GM10266 (cell line): ENCODE results near the gene SLC39A11.

Experiments
- DNase-seq: peaks from one replicate; pipeline ENCODE4 v3.0.0; 2012; ENCODE audit errors: extremely low spot score
- CTCF ChIP-seq: IDR thresholded peaks from 2 replicates; pipeline ENCODE4 v1.5.1; 2012; ENCODE audit warnings: mild to moderate bottlenecking, low read depth; ENCODE audit not compliant: control insufficient read depth, insufficient read depth; ENCODE audit errors: missing control alignments

The SLC39A11 gene

GRCh38 chr17:73107191-73107590 lies 14.7 kb upstream of the SLC39A11 start:
- no peak for DNase-seq
- TF ChIP-seq CTCF, result no peak

GRCh38 chr17:73105431-73105830 lies 12.9 kb upstream of the SLC39A11 start:
- no peak for DNase-seq
- TF ChIP-seq CTCF, result no peak

GRCh38 chr17:73104450-73104849 lies 12.0 kb upstream of the SLC39A11 start:
- no peak for DNase-seq
- no peak for TF ChIP-seq CTCF

- TF ChIP-seq CTCF, result no peak
These were observed 11.3 kb upstream of the SLC39A11 start for GRCh38 chr17:73103641-73104335.

GRCh38 chr17:73101031-73101430 lies 8.5 kb upstream of the SLC39A11 start:
- TF ChIP-seq CTCF, result no peak
- no peak for DNase-seq

More at GRCh38 chr17:73103641-73104335, 11.3 kb upstream of the SLC39A11 start:
- DNase-seq, result no peak

- TF ChIP-seq CTCF, result no peak
- DNase-seq, result no peak
These were observed 7.9 kb upstream of the SLC39A11 start for GRCh38 chr17:73100363-73100762.

GRCh38 chr17:73099511-73099910 lies 7.0 kb upstream of the SLC39A11 start:
- DNase-seq, result no peak
- TF ChIP-seq CTCF, result no peak
